MCF 10A (cell line): ENCODE measurements around the gene PSORS1C1. TPM values are rescaled to one million over a fixed set of nuclear protein-coding genes. Genes with fewer than 3 reads are reported as not detected.

Source experiments
- BruUV-seq: library from RNA; stranded (reverse); fragments of 400-500 nt; replicated peaks from 2 replicates; lab custom pipeline; 2021; lab: Mats Ljungman, UMichigan
- CTCF ChIA-PET: fragments of 300-600 bp; sonication (Branson Sonifier 250); formaldehyde crosslinking; extraction: SDS; loops from one replicate; lab custom pipeline; 2021; ENCODE audit warnings: antibody characterized with exemption, inconsistent platforms; lab: Yijun Ruan, JAX
- POLR2A ChIA-PET: fragments of 300-600, 350-650 bp; sonication (Branson Sonifier 250); formaldehyde crosslinking; extraction: SDS; loops from one replicate; lab custom pipeline; 2020; ENCODE audit warnings: antibody characterized with exemption, inconsistent platforms; lab: Yijun Ruan, JAX
- DNase-seq: peaks from one replicate; pipeline ENCODE4 v3.0.0-alpha.2; 2018; ENCODE audit not compliant: unreplicated experiment
- H3K27ac Mint-ChIP-seq: one replicate; pipeline ENCODE4 v1.8.0; 2022; ENCODE audit warnings: mild to moderate bottlenecking, low read depth, mixed read lengths; ENCODE audit not compliant: unreplicated experiment
- H3K27me3 Mint-ChIP-seq: one replicate; pipeline ENCODE4 v1.8.0; 2022; ENCODE audit warnings: mixed read lengths; ENCODE audit not compliant: insufficient read depth, unreplicated experiment
- H3K36me3 Mint-ChIP-seq: one replicate; pipeline ENCODE4 v1.8.0; 2022; ENCODE audit warnings: mild to moderate bottlenecking, moderate library complexity, mixed read lengths; ENCODE audit not compliant: insufficient read depth, unreplicated experiment
- H3K4me1 Mint-ChIP-seq: one replicate; pipeline ENCODE4 v1.8.0; 2022; ENCODE audit warnings: mixed read lengths; ENCODE audit not compliant: insufficient read depth, unreplicated experiment
- H3K4me3 Mint-ChIP-seq: one replicate; pipeline ENCODE4 v1.8.0; 2022; ENCODE audit warnings: mild to moderate bottlenecking, moderate library complexity, mixed read lengths; ENCODE audit not compliant: unreplicated experiment
- H3K9me3 Mint-ChIP-seq: one replicate; pipeline ENCODE4 v1.8.0; 2022; ENCODE audit warnings: mixed read lengths; ENCODE audit not compliant: unreplicated experiment
- CTCF ChIP-seq: fragments of 200-600 bp; IDR thresholded peaks from one replicate; pipeline ENCODE4 v1.8.0; 2022; ENCODE audit warnings: antibody characterized with exemption, mild to moderate bottlenecking; ENCODE audit not compliant: unreplicated experiment
- intact Hi-C: fragments of 100-400 bp; cut with micrococcal nuclease; formaldehyde crosslinking; loops from 2 replicates; pipeline ENCODE4 v1.14.1; 2022
- total RNA-seq: library from RNA; stranded (reverse); gene quantifications from 2 replicates; pipeline ENCODE4 v1.2.3, GENCODE V29; 2022

The PSORS1C1 gene
- total RNA-seq, 1 experiment from 2014 or later, result 7.7 TPM

GRCh38 chr6:31144296-31144969 is 29.8 kb downstream of the PSORS1C1 start:
- no TSS peak for BruUV-seq

GRCh38 chr6:31144970-31145340 is 30.4 kb downstream of the PSORS1C1 start:
- no peak for TF ChIP-seq CTCF
- no peaks in the 10 kb centered on the region for H3K27me3 Mint-ChIP-seq
- H3K9me3 Mint-ChIP-seq, result no peaks in the 10 kb centered on the region
- BruUV-seq, result no TSS peak
- peaks cover 26% of the 10 kb centered on the region for H3K36me3 Mint-ChIP-seq
- H3K4me3 Mint-ChIP-seq, result no peak overlapping the region
- DNase-seq, result no peak
- peaks cover 3% of the 10 kb centered on the region for H3K4me1 Mint-ChIP-seq
- ChIA-PET POLR2A (interaction anchor here (0.9 to 1.5 kb wide), 2 partner anchors 14 to 30 kb away, joined by 3 to 6 read pairs; partner anchors contain the start of genes PSORS1C1 and TCF19), CTCF (interaction anchor here (0.6 to 2.4 kb wide), 5 partner anchors 16 to 235 kb away, joined by 3 to 12 read pairs (median 5); no protein-coding TSS in a partner anchor)
- intact Hi-C loops, result no loop called here
- no peak overlapping the region for H3K27ac Mint-ChIP-seq

More at GRCh38 chr6:31144296-31144969, 29.8 kb downstream of the PSORS1C1 start:
- Mint-ChIP-seq H3K36me3 (peaks cover 26% of the 10 kb centered on the region), H3K27ac (no peak overlapping the region), H3K27me3 (no peaks in the 10 kb centered on the region), H3K9me3 (no peaks in the 10 kb centered on the region), H3K4me1 (peaks cover 8% of the 10 kb centered on the region), H3K4me3 (no peak overlapping the region)
- no peak for TF ChIP-seq CTCF
- ChIA-PET CTCF (interaction anchor here (0.6 to 2.4 kb wide), 4 partner anchors 16 to 222 kb away, joined by 3 to 12 read pairs (median 5); no protein-coding TSS in a partner anchor), POLR2A (interaction anchor here (0.9 to 1.1 kb wide), 2 partner anchors 8 to 30 kb away, joined by 3 read pairs; partner anchors contain the start of gene PSORS1C1)
- intact Hi-C loops, result no loop called here
- DNase-seq, result no peak

- ChIA-PET CTCF (interaction anchor here (0.6 to 2.4 kb wide), 5 partner anchors 17 to 234 kb away, joined by 3 to 12 read pairs (median 5); no protein-coding TSS in a partner anchor), POLR2A (interaction anchor here (0.6 to 1.5 kb wide), 2 partner anchors 13 to 24 kb away, joined by 3 to 6 read pairs; partner anchors contain the start of gene TCF19)
- Mint-ChIP-seq H3K27me3 (no peaks in the 10 kb centered on the region), H3K27ac (no peak overlapping the region), H3K4me1 (no peaks in the 10 kb centered on the region), H3K36me3 (peaks cover 26% of the 10 kb centered on the region), H3K9me3 (no peaks in the 10 kb centered on the region), H3K4me3 (no peak overlapping the region)
- BruUV-seq, result no TSS peak
- intact Hi-C loops, result no loop called here
- no peak for TF ChIP-seq CTCF
- no peak for DNase-seq
These were observed 30.8 kb downstream of the PSORS1C1 start for GRCh38 chr6:31145386-31145785.

GRCh38 chr6:31149827-31150447 is 35.3 kb downstream of the PSORS1C1 start:
- CTCF ChIA-PET, result interaction anchor here (1.0 kb wide), 1 partner anchor 13 kb away, joined by 3 read pairs; no protein-coding TSS in a partner anchor
- H3K4me1 Mint-ChIP-seq, result no peaks in the 10 kb centered on the region
- no peak for TF ChIP-seq CTCF
- H3K36me3 Mint-ChIP-seq, result peaks cover 10% of the 10 kb centered on the region
- BruUV-seq, result no TSS peak
- DNase-seq, result no peak
- intact Hi-C loops, result no loop called here
- H3K9me3 Mint-ChIP-seq, result no peaks in the 10 kb centered on the region
- H3K4me3 Mint-ChIP-seq, result no peak overlapping the region
- POLR2A ChIA-PET, result no interaction called here
- H3K27me3 Mint-ChIP-seq, result no peaks in the 10 kb centered on the region
- H3K27ac Mint-ChIP-seq, result no peak overlapping the region
